Measurements from ENCODE around the gene GGCX.

Gene GGCX

GRCh38 chr2:85528355-85528754 lies 32.9 kb downstream of the GGCX start:
- Histone ChIP-seq H3K4me3 (ENCODE audit: low read depth, low read length) (no peak overlapping the region), H3K27ac (ENCODE audit: low read depth, low read length) (no peak overlapping the region), H3K79me2 (ENCODE audit: control insufficient read depth, insufficient read depth, low read length, unreplicated experiment) (no peaks in the 10 kb centered on the region), H3K36me3 (ENCODE audit: insufficient read depth, low read length) (no peaks in the 10 kb centered on the region), H3K27me3 (ENCODE audit: insufficient read depth, low read length) (peaks cover 5% of the 10 kb centered on the region; the same call in 1 of the 2 replicates), H2AFZ (ENCODE audit: low read length, unreplicated experiment) (no peak overlapping the region), H3K4me1 (ENCODE audit: control insufficient read depth, insufficient read depth, low read length, unreplicated experiment) (no peaks in the 10 kb centered on the region)

GRCh38 chr2:85527787-85528186 lies 33.5 kb downstream of the GGCX start:
- Histone ChIP-seq H3K4me1 (ENCODE audit: control insufficient read depth, insufficient read depth, low read length, unreplicated experiment) (no peaks in the 10 kb centered on the region), H2AFZ (ENCODE audit: low read length, unreplicated experiment) (no peak overlapping the region), H3K36me3 (ENCODE audit: insufficient read depth, low read length) (no peaks in the 10 kb centered on the region), H3K79me2 (ENCODE audit: control insufficient read depth, insufficient read depth, low read length, unreplicated experiment) (no peaks in the 10 kb centered on the region), H3K4me3 (ENCODE audit: low read depth, low read length) (no peak overlapping the region), H3K27me3 (ENCODE audit: insufficient read depth, low read length) (peaks cover 5% of the 10 kb centered on the region; the same call in 1 of the 2 replicates), H3K27ac (ENCODE audit: low read depth, low read length) (no peak overlapping the region)

GRCh38 chr2:85525567-85525966 lies 35.7 kb downstream of the GGCX start:
- Histone ChIP-seq H3K27me3 (ENCODE audit: insufficient read depth, low read length) (peaks cover 5% of the 10 kb centered on the region; the same call in 1 of the 2 replicates), H3K27ac (ENCODE audit: low read depth, low read length) (no peak overlapping the region), H3K36me3 (ENCODE audit: insufficient read depth, low read length) (no peaks in the 10 kb centered on the region), H3K4me3 (ENCODE audit: low read depth, low read length) (no peak overlapping the region), H3K79me2 (ENCODE audit: control insufficient read depth, insufficient read depth, low read length, unreplicated experiment) (no peaks in the 10 kb centered on the region), H2AFZ (ENCODE audit: low read length, unreplicated experiment) (no peak overlapping the region), H3K4me1 (ENCODE audit: control insufficient read depth, insufficient read depth, low read length, unreplicated experiment) (no peaks in the 10 kb centered on the region)

DNA sequence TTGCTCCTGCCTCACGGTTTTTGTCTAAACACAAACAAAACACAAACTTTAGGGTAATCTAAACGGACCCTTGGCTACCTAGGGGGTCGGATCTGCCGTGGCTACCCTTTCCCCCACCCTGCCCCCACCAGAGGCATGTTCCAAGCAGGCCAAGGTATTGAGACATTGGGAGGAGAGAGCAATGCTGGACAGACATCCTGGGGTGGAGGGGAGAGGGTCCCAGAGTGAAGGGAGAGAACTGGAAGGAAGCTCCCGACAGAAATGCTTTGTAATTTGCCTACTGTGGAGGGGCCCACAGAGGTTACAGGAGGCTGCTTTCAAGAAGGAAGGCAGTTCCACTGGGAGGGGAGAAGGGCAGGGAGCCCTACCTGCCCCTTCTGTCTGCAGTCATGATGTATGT lies 36.3 kb downstream of the GGCX start:
- no peak overlapping the region for H3K27ac ChIP-seq (ENCODE audit: low read depth, low read length)
- H3K4me1 ChIP-seq (ENCODE audit: control insufficient read depth, insufficient read depth, low read length, unreplicated experiment) = no peaks in the 10 kb centered on the region
- H3K4me3 ChIP-seq (ENCODE audit: low read depth, low read length) = no peak overlapping the region
- H3K79me2 ChIP-seq (ENCODE audit: control insufficient read depth, insufficient read depth, low read length, unreplicated experiment) = no peaks in the 10 kb centered on the region
- H3K27me3 ChIP-seq (ENCODE audit: insufficient read depth, low read length) = peaks cover 5% of the 10 kb centered on the region; the same call in 1 of the 2 replicates
- H2AFZ ChIP-seq (ENCODE audit: low read length, unreplicated experiment) = no peak overlapping the region
- no peaks in the 10 kb centered on the region for H3K36me3 ChIP-seq (ENCODE audit: insufficient read depth, low read length)

DNA sequence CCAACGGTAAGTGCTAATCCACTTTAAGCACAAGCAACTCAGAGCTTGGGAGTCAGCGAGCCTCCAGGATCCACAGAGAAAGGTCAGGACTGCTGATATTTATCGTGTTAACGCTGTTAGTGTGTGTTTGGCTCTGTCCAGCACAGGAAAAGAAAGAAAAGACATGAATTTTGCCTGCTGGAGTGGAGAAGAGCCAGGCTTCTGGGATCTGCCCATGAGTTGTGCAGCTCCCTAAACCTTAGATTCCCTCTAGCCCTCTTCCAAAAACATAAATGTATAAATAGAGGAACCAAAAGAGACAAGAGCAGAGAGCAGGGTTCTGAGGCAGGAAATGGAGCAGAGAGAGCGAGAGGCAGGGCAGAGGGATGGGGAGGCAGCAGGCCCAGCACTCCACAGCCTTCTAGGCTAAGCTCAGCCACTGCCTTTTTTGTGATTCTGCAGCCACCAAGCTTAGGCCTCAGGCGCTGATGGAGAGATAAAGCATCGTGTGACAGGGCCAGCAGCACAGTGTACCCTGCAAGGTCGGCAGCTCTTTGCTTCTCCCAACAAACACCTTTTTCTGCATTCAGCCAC lies 36.9 kb downstream of the GGCX start:
- Histone ChIP-seq H2AFZ (ENCODE audit: low read length, unreplicated experiment) (no peak overlapping the region), H3K27ac (ENCODE audit: low read depth, low read length) (no peak overlapping the region)

GRCh38 chr2:85523903-85524335 lies 37.4 kb downstream of the GGCX start:
- H3K79me2 ChIP-seq (ENCODE audit: control insufficient read depth, insufficient read depth, low read length, unreplicated experiment) = no peaks in the 10 kb centered on the region
- no peak overlapping the region for H3K27ac ChIP-seq (ENCODE audit: low read depth, low read length)
- no peaks in the 10 kb centered on the region for H3K4me1 ChIP-seq (ENCODE audit: control insufficient read depth, insufficient read depth, low read length, unreplicated experiment)
- H3K27me3 ChIP-seq (ENCODE audit: insufficient read depth, low read length) = peaks cover 5% of the 10 kb centered on the region; the same call in 1 of the 2 replicates
- H2AFZ ChIP-seq (ENCODE audit: low read length, unreplicated experiment) = no peak overlapping the region
- H3K4me3 ChIP-seq (ENCODE audit: low read depth, low read length) = no peak overlapping the region
- H3K36me3 ChIP-seq (ENCODE audit: insufficient read depth, low read length) = no peaks in the 10 kb centered on the region

More for the DNA sequence above, 36.9 kb downstream of the GGCX start:
- Histone ChIP-seq H3K4me3 (ENCODE audit: low read depth, low read length) (no peak overlapping the region), H3K27me3 (ENCODE audit: insufficient read depth, low read length) (peaks cover 5% of the 10 kb centered on the region; the same call in 1 of the 2 replicates), H3K36me3 (ENCODE audit: insufficient read depth, low read length) (no peaks in the 10 kb centered on the region), H3K79me2 (ENCODE audit: control insufficient read depth, insufficient read depth, low read length, unreplicated experiment) (no peaks in the 10 kb centered on the region), H3K4me1 (ENCODE audit: control insufficient read depth, insufficient read depth, low read length, unreplicated experiment) (no peaks in the 10 kb centered on the region)

DNA sequence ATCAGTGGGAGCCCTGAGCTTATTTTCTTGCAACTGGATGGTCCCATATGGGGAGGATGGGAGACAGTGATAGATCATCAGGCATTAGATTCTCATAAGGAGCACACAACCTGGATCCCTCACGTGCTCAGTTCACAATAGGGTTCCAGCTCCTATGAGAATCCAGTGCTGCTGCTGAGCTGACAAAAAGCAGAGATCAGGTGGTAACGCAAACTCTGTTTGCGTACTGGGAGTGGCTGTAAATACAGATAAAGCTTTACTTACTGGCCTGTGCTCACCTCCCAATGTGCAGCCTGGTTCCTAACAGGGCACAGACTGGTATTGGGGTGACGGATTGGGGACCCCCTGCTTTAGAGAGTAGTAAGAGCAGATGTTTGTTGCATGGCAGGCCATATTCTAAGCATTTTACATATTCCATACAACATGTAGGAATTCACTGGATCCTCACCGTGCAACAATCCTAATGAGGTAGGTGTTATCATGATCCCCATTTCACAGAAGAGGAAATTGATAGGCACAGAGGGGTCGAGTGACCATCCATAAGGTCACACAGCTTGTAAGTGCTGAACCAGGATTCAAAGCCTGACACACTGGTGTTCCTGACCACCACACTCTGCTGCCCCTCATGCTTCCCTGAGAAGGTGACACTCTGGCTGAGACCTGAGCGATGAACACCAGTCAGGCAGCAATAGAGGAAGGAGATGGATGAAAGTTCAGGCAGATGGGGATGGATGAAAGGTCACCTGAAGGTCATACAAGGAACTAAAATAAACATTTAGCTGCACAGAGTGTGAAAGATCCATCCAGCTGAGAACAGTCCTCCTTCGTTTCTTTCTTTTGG lies 38.0 kb downstream of the GGCX start:
- Histone ChIP-seq H3K79me2 (ENCODE audit: control insufficient read depth, insufficient read depth, low read length, unreplicated experiment) (no peaks in the 10 kb centered on the region), H3K4me3 (ENCODE audit: low read depth, low read length) (no peak overlapping the region), H3K27me3 (ENCODE audit: insufficient read depth, low read length) (peaks cover 2% of the 10 kb centered on the region; the same call in 1 of the 2 replicates), H3K36me3 (ENCODE audit: insufficient read depth, low read length) (no peaks in the 10 kb centered on the region), H3K4me1 (ENCODE audit: control insufficient read depth, insufficient read depth, low read length, unreplicated experiment) (no peaks in the 10 kb centered on the region), H2AFZ (ENCODE audit: low read length, unreplicated experiment) (no peak overlapping the region), H3K27ac (ENCODE audit: low read depth, low read length) (no peak overlapping the region)

DNA sequence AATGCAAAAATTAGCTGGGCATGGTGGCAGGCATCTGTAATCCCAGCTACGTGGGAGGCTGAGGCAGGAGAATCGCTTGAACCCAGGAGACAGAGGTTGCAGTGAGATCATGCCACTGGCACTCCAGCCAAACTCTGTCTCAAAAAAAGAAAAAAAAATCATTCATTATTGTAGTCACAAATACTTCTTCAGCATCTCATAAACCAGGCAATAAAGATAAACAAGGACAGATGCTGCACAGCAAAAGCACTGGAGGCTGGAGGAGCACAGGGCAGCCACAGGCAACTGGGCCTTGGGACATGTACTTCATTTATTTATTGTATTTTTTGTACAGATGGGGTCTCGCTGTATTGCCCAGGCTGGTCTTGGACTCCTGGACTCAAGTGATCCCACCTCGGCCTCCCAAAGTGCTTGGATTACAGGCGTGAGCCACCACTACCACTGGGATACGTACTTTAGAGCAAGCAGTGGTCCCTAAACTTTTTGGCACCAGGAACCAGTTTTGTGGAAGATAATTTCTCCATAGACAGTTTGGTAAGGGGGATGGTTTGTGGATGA lies 39.1 kb downstream of the GGCX start:
- Histone ChIP-seq H3K27ac (ENCODE audit: low read depth, low read length) (no peak overlapping the region), H3K4me1 (ENCODE audit: control insufficient read depth, insufficient read depth, low read length, unreplicated experiment) (no peaks in the 10 kb centered on the region), H2AFZ (ENCODE audit: low read length, unreplicated experiment) (no peak overlapping the region), H3K79me2 (ENCODE audit: control insufficient read depth, insufficient read depth, low read length, unreplicated experiment) (no peaks in the 10 kb centered on the region), H3K4me3 (ENCODE audit: low read depth, low read length) (no peak overlapping the region), H3K27me3 (ENCODE audit: insufficient read depth, low read length) (no peaks in the 10 kb centered on the region), H3K36me3 (ENCODE audit: insufficient read depth, low read length) (no peaks in the 10 kb centered on the region)

- H2AFZ ChIP-seq (ENCODE audit: low read length, unreplicated experiment) = no peak overlapping the region
Measured at GRCh38 chr2:85516653-85517389, 44.5 kb downstream of the GGCX start.

DNA sequence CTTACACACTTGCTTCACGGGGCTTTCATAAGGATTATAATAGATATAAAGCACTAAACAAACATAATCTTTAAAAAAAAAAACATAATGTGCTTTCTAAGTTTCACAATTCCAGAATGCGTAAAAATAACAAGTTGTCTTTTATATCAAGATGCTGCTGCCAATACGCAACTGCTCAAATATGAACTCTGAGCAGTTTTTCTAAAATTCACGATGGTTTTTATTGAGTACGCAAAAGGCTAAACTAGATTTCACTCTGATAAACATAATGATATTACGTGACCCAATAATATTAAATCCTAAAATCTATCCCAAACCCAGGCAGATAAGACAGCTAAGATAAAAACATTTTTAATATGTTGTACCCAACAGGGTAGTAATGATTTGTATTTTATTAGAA lies 47.0 kb downstream of the GGCX start:
- no peak overlapping the region for H2AFZ ChIP-seq (ENCODE audit: low read length, unreplicated experiment)

More at GRCh38 chr2:85516653-85517389, 44.5 kb downstream of the GGCX start:
- Histone ChIP-seq H3K27me3 (ENCODE audit: insufficient read depth, low read length) (no peaks in the 10 kb centered on the region), H3K4me1 (ENCODE audit: control insufficient read depth, insufficient read depth, low read length, unreplicated experiment) (no peaks in the 10 kb centered on the region), H3K79me2 (ENCODE audit: control insufficient read depth, insufficient read depth, low read length, unreplicated experiment) (no peaks in the 10 kb centered on the region), H3K36me3 (ENCODE audit: insufficient read depth, low read length) (no peaks in the 10 kb centered on the region), H3K4me3 (ENCODE audit: low read depth, low read length) (no peak overlapping the region), H3K27ac (ENCODE audit: low read depth, low read length) (no peak overlapping the region)

More for the DNA sequence above, 47.0 kb downstream of the GGCX start:
- Histone ChIP-seq H3K4me1 (ENCODE audit: control insufficient read depth, insufficient read depth, low read length, unreplicated experiment) (peaks cover 11% of the 10 kb centered on the region), H3K36me3 (ENCODE audit: insufficient read depth, low read length) (no peaks in the 10 kb centered on the region), H3K27me3 (ENCODE audit: insufficient read depth, low read length) (no peaks in the 10 kb centered on the region), H3K79me2 (ENCODE audit: control insufficient read depth, insufficient read depth, low read length, unreplicated experiment) (no peaks in the 10 kb centered on the region), H3K4me3 (ENCODE audit: low read depth, low read length) (no peak overlapping the region), H3K27ac (ENCODE audit: low read depth, low read length) (no peak overlapping the region)

Measured in ACC112 (cell line).